ENCODE results near the gene MRPL39. TPM values are rescaled to one million over a fixed set of nuclear protein-coding genes. Genes with fewer than 3 reads are reported as not detected.

Gene MRPL39
- total RNA-seq, 2 experiments from 2014 or later = 45.0 to 56.9 TPM

GRCh38 chr21:25560271-25560685 lies 47.0 kb downstream of the MRPL39 start:
- no peak for DNase-seq (ENCODE audit: low spot score)
- intact Hi-C loops (cut with micrococcal nuclease; ENCODE audit: unreplicated experiment) = no loop called here
- peaks cover 2% of the 10 kb centered on the region; the same call in 1 of the 2 replicates for H3K36me3 ChIP-seq (ENCODE audit: insufficient read depth, low read length)
- no peaks in the 10 kb centered on the region for H3K79me2 ChIP-seq (ENCODE audit: insufficient read depth, low read depth, low read length)
- H3K9me3 ChIP-seq (ENCODE audit: low read length) = no peaks in the 10 kb centered on the region
- BruUV-seq (replicated peaks) = no TSS peak
- H3K4me1 ChIP-seq (ENCODE audit: insufficient read depth, low read length, poor library complexity, severe bottlenecking) = peaks cover 27% of the 10 kb centered on the region
- H3K4me2 ChIP-seq (ENCODE audit: low read length) = no peak overlapping the region
- no peak for TF ChIP-seq EZH2phosphoT487 (IDR thresholded peaks at IDR 0.05; ENCODE audit: borderline replicate concordance, low read depth, low read length)
- no peak for TF ChIP-seq CTCF (conservative IDR thresholded peaks at IDR 0.05; ENCODE audit: low read length)
- H3K4me3 ChIP-seq (ENCODE audit: low read depth, low read length, poor library complexity, severe bottlenecking) = no peak overlapping the region
- CTCF ChIA-PET (ENCODE audit: unreplicated experiment) = no interaction called here
- no peak overlapping the region for H3K27ac ChIP-seq (ENCODE audit: low read depth, low read length, poor library complexity, severe bottlenecking)
- H4K20me1 ChIP-seq (ENCODE audit: insufficient read depth, low read length) = no peaks in the 10 kb centered on the region
- no peak overlapping the region for H2AFZ ChIP-seq (ENCODE audit: low read length)
- POLR2A ChIA-PET = interaction anchor here (0.6 to 1.5 kb wide), 2 partner anchors 9 to 476 kb away, joined by 3 to 4 read pairs; no protein-coding TSS in a partner anchor
- no peaks in the 10 kb centered on the region for H3K9me2 ChIP-seq (ENCODE audit: insufficient read depth, low read length)

- BruUV-seq (replicated peaks) = no TSS peak
- Histone ChIP-seq H3K9me2 (ENCODE audit: insufficient read depth, low read length) (no peaks in the 10 kb centered on the region), H3K36me3 (ENCODE audit: insufficient read depth, low read length) (no peaks in the 10 kb centered on the region), H3K4me3 (ENCODE audit: low read depth, low read length, poor library complexity, severe bottlenecking) (no peak overlapping the region), H3K4me2 (ENCODE audit: low read length) (no peak overlapping the region), H2AFZ (ENCODE audit: low read length) (no peak overlapping the region), H3K27ac (ENCODE audit: low read depth, low read length, poor library complexity, severe bottlenecking) (no peak overlapping the region), H4K20me1 (ENCODE audit: insufficient read depth, low read length) (no peaks in the 10 kb centered on the region), H3K9me3 (ENCODE audit: low read length) (no peaks in the 10 kb centered on the region), H3K4me1 (ENCODE audit: insufficient read depth, low read length, poor library complexity, severe bottlenecking) (peaks cover 27% of the 10 kb centered on the region), H3K79me2 (ENCODE audit: insufficient read depth, low read depth, low read length) (no peaks in the 10 kb centered on the region)
- DNase-seq (ENCODE audit: low spot score) = no peak
- ChIA-PET CTCF (ENCODE audit: unreplicated experiment) (no interaction called here), POLR2A (interaction anchor here (1.5 kb wide), 1 partner anchor 10 kb away, joined by 4 read pairs; no protein-coding TSS in a partner anchor)
- TF ChIP-seq EZH2phosphoT487 (IDR thresholded peaks at IDR 0.05; ENCODE audit: borderline replicate concordance, low read depth, low read length) = no peak
- TF ChIP-seq CTCF (conservative IDR thresholded peaks at IDR 0.05; ENCODE audit: low read length) = no peak
- intact Hi-C loops (cut with micrococcal nuclease; ENCODE audit: unreplicated experiment) = no loop called here
Observed at GRCh38 chr21:25559746-25560145, 47.5 kb downstream of the MRPL39 start.

GRCh38 chr21:25558123-25558522 lies 49.2 kb downstream of the MRPL39 start:
- no peak for TF ChIP-seq EZH2phosphoT487 (IDR thresholded peaks at IDR 0.05; ENCODE audit: borderline replicate concordance, low read depth, low read length)
- no peak for TF ChIP-seq CTCF (conservative IDR thresholded peaks at IDR 0.05; ENCODE audit: low read length)
- Histone ChIP-seq H3K79me2 (ENCODE audit: insufficient read depth, low read depth, low read length) (no peaks in the 10 kb centered on the region), H3K9me2 (ENCODE audit: insufficient read depth, low read length) (no peaks in the 10 kb centered on the region), H3K9me3 (ENCODE audit: low read length) (no peaks in the 10 kb centered on the region), H3K4me1 (ENCODE audit: insufficient read depth, low read length, poor library complexity, severe bottlenecking) (peaks cover 18% of the 10 kb centered on the region), H3K4me3 (ENCODE audit: low read depth, low read length, poor library complexity, severe bottlenecking) (no peak overlapping the region), H3K4me2 (ENCODE audit: low read length) (no peak overlapping the region), H3K27ac (ENCODE audit: low read depth, low read length, poor library complexity, severe bottlenecking) (no peak overlapping the region), H2AFZ (ENCODE audit: low read length) (no peak overlapping the region), H4K20me1 (ENCODE audit: insufficient read depth, low read length) (no peaks in the 10 kb centered on the region), H3K36me3 (ENCODE audit: insufficient read depth, low read length) (no peaks in the 10 kb centered on the region)
- BruUV-seq (replicated peaks) = no TSS peak
- no peak for DNase-seq (ENCODE audit: low spot score)
- ChIA-PET POLR2A (interaction anchor here (0.8 to 1.0 kb wide), 2 partner anchors 10 to 18 kb away, joined by 4 to 8 read pairs; no protein-coding TSS in a partner anchor), CTCF (ENCODE audit: unreplicated experiment) (no interaction called here)
- intact Hi-C loops (cut with micrococcal nuclease; ENCODE audit: unreplicated experiment) = no loop called here

Measured in OCI-LY7 (cell line).